ENCODE measurements around the gene PREPL. TPM values are rescaled to one million over a fixed set of nuclear protein-coding genes. Genes with fewer than 3 reads are reported as not detected.

Gene PREPL
- total and polyA plus RNA-seq, 2 of the 13 experiments (the other 11 are each of a cell fraction or from before 2014, with no cell fraction given) = 19.7 to 34.3 TPM

DNA sequence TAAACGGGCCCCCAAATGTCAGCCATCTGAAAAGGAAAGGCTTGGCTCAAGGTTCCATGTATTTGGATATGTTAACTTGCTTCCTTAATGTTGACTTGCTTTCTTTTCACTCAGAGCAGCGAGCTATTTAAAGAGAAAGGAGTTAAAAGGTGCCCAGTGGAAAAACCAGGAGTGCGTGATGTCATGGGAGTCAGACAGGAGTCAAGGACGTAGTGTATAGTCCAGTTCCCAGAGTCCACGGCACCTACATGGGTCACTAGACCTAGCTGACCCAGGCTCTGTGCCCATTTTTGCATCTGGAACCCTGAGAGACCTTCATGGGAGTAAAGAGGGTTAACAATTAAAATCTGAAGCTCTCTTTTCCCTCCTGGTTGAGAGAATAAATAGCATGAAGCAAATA is 66.2 kb downstream of the PREPL start (continued):
- TF ChIP-seq, protein P1, sequence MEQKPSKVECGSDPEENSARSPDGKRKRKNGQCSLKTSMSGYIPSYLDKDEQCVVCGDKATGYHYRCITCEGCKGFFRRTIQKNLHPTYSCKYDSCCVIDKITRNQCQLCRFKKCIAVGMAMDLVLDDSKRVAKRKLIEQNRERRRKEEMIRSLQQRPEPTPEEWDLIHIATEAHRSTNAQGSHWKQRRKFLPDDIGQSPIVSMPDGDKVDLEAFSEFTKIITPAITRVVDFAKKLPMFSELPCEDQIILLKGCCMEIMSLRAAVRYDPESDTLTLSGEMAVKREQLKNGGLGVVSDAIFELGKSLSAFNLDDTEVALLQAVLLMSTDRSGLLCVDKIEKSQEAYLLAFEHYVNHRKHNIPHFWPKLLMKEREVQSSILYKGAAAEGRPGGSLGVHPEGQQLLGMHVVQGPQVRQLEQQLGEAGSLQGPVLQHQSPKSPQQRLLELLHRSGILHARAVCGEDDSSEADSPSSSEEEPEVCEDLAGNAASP (CRISPR knock-in tag; IDR thresholded peaks at IDR 0.05; ENCODE audit: borderline replicate concordance) = peak; percentile 12; the same call in 1 of the 2 replicates
- no peak for TF ChIP-seq MTA1 (CRISPR knock-in tag; IDR thresholded peaks at IDR 0.05; ENCODE audit: borderline replicate concordance)
- TF ChIP-seq, protein P2, sequence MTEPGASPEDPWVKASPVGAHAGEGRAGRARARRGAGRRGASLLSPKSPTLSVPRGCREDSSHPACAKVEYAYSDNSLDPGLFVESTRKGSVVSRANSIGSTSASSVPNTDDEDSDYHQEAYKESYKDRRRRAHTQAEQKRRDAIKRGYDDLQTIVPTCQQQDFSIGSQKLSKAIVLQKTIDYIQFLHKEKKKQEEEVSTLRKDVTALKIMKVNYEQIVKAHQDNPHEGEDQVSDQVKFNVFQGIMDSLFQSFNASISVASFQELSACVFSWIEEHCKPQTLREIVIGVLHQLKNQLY (CRISPR knock-in tag; IDR thresholded peaks at IDR 0.05) = no peak
- no peak for TF ChIP-seq ADNP (CRISPR knock-in tag; IDR thresholded peaks at IDR 0.05)
- TF ChIP-seq, protein P3, sequence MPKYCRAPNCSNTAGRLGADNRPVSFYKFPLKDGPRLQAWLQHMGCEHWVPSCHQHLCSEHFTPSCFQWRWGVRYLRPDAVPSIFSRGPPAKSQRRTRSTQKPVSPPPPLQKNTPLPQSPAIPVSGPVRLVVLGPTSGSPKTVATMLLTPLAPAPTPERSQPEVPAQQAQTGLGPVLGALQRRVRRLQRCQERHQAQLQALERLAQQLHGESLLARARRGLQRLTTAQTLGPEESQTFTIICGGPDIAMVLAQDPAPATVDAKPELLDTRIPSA (CRISPR knock-in tag; IDR thresholded peaks at IDR 0.05; ENCODE audit: borderline replicate concordance) = no peak
- TF ChIP-seq ZNF331 (CRISPR knock-in tag; IDR thresholded peaks at IDR 0.05) = no peak
- TF ChIP-seq ZNF766 (CRISPR knock-in tag; IDR thresholded peaks at IDR 0.05; ENCODE audit: borderline replicate concordance) = no peak
- no peak for TF ChIP-seq NR3C1 (CRISPR knock-in tag; IDR thresholded peaks at IDR 0.05)
- TF ChIP-seq KDM5B (CRISPR knock-in tag; IDR thresholded peaks at IDR 0.05; ENCODE audit: borderline replicate concordance) = no peak
- no peak for TF ChIP-seq ZNF552 (CRISPR knock-in tag; IDR thresholded peaks at IDR 0.05; ENCODE audit: borderline replicate concordance)
- TF ChIP-seq, protein P4, sequence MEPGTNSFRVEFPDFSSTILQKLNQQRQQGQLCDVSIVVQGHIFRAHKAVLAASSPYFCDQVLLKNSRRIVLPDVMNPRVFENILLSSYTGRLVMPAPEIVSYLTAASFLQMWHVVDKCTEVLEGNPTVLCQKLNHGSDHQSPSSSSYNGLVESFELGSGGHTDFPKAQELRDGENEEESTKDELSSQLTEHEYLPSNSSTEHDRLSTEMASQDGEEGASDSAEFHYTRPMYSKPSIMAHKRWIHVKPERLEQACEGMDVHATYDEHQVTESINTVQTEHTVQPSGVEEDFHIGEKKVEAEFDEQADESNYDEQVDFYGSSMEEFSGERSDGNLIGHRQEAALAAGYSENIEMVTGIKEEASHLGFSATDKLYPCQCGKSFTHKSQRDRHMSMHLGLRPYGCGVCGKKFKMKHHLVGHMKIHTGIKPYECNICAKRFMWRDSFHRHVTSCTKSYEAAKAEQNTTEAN (CRISPR knock-in tag; conservative IDR thresholded peaks at IDR 0.05) = no peak
- TF ChIP-seq, protein P5, sequence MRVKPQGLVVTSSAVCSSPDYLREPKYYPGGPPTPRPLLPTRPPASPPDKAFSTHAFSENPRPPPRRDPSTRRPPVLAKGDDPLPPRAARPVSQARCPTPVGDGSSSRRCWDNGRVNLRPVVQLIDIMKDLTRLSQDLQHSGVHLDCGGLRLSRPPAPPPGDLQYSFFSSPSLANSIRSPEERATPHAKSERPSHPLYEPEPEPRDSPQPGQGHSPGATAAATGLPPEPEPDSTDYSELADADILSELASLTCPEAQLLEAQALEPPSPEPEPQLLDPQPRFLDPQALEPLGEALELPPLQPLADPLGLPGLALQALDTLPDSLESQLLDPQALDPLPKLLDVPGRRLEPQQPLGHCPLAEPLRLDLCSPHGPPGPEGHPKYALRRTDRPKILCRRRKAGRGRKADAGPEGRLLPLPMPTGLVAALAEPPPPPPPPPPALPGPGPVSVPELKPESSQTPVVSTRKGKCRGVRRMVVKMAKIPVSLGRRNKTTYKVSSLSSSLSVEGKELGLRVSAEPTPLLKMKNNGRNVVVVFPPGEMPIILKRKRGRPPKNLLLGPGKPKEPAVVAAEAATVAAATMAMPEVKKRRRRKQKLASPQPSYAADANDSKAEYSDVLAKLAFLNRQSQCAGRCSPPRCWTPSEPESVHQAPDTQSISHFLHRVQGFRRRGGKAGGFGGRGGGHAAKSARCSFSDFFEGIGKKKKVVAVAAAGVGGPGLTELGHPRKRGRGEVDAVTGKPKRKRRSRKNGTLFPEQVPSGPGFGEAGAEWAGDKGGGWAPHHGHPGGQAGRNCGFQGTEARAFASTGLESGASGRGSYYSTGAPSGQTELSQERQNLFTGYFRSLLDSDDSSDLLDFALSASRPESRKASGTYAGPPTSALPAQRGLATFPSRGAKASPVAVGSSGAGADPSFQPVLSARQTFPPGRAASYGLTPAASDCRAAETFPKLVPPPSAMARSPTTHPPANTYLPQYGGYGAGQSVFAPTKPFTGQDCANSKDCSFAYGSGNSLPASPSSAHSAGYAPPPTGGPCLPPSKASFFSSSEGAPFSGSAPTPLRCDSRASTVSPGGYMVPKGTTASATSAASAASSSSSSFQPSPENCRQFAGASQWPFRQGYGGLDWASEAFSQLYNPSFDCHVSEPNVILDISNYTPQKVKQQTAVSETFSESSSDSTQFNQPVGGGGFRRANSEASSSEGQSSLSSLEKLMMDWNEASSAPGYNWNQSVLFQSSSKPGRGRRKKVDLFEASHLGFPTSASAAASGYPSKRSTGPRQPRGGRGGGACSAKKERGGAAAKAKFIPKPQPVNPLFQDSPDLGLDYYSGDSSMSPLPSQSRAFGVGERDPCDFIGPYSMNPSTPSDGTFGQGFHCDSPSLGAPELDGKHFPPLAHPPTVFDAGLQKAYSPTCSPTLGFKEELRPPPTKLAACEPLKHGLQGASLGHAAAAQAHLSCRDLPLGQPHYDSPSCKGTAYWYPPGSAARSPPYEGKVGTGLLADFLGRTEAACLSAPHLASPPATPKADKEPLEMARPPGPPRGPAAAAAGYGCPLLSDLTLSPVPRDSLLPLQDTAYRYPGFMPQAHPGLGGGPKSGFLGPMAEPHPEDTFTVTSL (CRISPR knock-in tag; IDR thresholded peaks at IDR 0.05; ENCODE audit: borderline replicate concordance) = no peak
- TF ChIP-seq GATAD2A (CRISPR knock-in tag; IDR thresholded peaks at IDR 0.05) = peak; percentile 10; the same call in 1 of the 2 replicates
- TF ChIP-seq RARA (CRISPR knock-in tag; IDR thresholded peaks at IDR 0.05) = peak; percentile 93
- TF ChIP-seq NKX3-1 (CRISPR knock-in tag; IDR thresholded peaks at IDR 0.05) = no peak
- TF ChIP-seq ZNF652 (CRISPR knock-in tag; IDR thresholded peaks at IDR 0.05; ENCODE audit: borderline replicate concordance, low read depth) = 0 out of 2 replicates have a peak, but pooled peaks have one; percentile 27
- TF ChIP-seq NCOR1 (IDR thresholded peaks at IDR 0.05; ENCODE audit: borderline replicate concordance, low read length) = peak; percentile 37; the same call in 1 of the 2 replicates
- TF ChIP-seq ZNF451 (CRISPR knock-in tag; IDR thresholded peaks at IDR 0.05) = no peak
- TF ChIP-seq ZMYM4 (CRISPR knock-in tag; IDR thresholded peaks at IDR 0.05) = peak; percentile 8; the same call in 1 of the 2 replicates
- TF ChIP-seq KMT2B (CRISPR knock-in tag; IDR thresholded peaks at IDR 0.05) = no peak
- peak; percentile 56; the same call in 1 of the 2 replicates for TF ChIP-seq RXRA (CRISPR knock-in tag; IDR thresholded peaks at IDR 0.05)
- no peak for TF ChIP-seq SOX6 (IDR thresholded peaks at IDR 0.05)
- no peak for TF ChIP-seq SOX6 (CRISPR knock-in tag; IDR thresholded peaks at IDR 0.05)
- peak; percentile 71 for TF ChIP-seq HNF4A (CRISPR knock-in tag; IDR thresholded peaks at IDR 0.05)
